NCI-H510A treated with DMSO at 0.1 percent for 48 hours (cell line): ENCODE data around the gene HLA-DOA.
A peak's percentile ranks its signal among the peaks of the same experiment; 100 is the strongest.

Experiments used
- DNase-seq: peaks from one replicate; lab custom pipeline; 2025; lab: John Stamatoyannopoulos, UW

The HLA-DOA gene

DNA sequence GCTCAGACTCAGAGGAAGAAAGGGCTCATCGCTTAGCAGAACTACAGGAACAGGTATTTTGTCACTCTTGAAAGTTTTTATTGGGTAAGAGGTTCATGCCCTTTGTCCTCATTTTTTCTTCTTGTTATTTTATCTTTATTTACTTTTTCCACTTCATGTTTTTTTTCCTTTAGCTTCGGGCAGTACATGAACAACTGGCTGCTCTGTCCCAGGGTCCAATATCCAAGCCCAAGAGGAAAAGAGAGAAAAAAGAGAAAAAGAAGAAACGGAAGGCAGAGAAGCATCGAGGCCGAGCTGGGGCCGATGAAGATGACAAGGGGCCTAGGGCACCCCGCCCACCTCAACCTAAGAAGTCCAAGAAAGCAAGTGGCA lies 31.5 kb downstream of the HLA-DOA start:
- no peak for DNase-seq

DNA sequence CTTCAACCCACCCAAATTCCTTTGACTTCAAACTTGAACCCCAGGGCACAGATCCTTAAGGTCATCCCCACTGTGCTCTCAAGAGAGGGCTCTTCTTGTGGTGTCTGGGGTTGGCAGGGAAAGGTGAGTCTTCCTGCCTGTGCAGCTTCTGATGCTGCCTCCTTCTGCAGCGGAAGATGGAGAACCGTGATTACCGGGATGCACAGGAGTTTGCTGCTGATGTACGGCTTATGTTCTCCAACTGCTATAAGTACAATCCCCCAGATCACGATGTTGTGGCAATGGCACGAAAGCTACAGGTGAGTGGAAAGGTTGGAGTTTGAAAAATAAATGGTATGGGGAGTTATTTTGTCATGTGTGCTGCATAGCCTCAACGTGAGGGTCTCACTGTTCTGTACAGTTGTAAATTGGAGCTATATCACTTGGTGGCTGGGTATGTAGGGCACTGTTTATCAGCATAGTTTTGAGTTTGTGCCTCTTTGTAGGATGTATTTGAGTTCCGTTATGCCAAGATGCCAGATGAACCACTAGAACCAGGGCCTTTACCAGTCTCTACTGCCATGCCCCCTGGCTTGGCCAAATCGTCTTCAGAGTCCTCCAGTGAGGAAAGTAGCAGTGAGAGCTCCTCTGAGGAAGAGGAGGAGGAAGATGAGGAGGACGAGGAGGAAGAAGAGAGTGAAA lies 32.0 kb downstream of the HLA-DOA start:
- no peak for DNase-seq

DNA sequence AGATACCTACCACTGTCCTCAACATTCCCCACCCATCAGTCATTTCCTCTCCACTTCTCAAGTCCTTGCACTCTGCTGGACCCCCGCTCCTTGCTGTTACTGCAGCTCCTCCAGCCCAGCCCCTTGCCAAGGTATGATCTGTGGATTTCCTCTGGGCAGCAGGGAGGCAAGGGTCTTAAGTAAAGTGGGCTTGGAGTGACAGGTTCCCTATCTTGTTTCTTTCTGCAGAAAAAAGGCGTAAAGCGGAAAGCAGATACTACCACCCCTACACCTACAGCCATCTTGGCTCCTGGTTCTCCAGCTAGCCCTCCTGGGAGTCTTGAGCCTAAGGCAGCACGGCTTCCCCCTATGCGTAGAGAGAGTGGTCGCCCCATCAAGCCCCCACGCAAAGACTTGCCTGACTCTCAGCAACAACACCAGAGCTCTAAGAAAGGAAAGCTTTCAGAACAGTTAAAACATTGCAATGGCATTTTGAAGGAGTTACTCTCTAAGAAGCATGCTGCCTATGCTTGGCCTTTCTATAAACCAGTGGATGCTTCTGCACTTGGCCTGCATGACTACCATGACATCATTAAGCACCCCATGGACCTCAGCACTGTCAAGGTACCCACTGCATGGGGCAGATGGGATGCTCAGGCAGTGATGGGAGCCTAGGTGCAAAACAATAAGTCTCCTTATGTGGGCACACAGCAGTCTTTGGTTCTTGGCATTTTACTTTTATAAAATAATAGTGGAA lies 32.9 kb downstream of the HLA-DOA start:
- DNase-seq: no peak

DNA sequence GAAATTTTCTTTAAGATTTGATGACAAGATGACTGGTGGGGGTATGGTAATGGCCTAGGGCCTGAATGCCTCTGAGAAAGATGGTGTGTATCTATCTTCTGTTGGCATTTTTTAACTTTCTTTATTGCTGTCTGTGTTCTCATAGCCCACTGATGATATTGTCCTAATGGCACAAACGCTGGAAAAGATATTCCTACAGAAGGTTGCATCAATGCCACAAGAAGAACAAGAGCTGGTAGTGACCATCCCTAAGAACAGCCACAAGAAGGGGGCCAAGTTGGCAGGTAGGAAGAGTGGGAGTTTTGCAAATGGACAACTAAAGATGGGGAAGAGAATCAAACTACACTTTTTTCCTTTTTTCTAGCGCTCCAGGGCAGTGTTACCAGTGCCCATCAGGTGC lies 33.5 kb downstream of the HLA-DOA start:
- DNase-seq: no peak

DNA sequence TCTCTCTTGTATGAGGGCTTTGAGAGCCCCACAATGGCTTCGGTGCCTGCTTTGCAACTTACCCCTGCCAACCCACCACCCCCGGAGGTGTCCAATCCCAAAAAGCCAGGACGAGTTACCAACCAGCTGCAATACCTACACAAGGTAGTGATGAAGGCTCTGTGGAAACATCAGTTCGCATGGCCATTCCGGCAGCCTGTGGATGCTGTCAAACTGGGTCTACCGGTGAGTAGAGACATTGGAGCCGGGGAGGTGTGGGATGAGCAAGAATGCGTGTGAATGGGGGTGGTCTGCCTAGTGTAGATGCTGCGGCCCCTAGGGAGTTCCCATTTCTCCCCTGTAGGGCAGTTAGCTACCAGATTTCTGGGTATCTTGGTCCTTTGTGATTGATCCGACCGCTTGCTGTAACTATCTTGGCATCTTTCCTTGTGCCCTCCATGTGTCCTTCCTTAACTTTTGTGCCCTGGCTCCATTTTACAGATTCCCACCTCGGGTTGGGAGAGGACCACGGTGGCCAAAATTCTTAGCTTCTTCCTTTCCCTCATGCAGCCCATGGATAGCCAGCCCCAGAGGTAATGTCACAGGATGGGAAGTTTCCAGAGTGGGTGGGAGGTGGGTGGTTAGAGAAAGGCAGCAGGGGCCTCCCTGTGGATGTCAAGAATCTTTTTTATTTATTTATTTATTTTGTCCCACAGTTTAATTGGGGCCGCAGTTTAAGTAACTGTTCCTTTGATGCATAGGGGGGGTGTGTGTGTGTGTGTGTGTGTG lies 34.7 kb downstream of the HLA-DOA start:
- no peak for DNase-seq

DNA sequence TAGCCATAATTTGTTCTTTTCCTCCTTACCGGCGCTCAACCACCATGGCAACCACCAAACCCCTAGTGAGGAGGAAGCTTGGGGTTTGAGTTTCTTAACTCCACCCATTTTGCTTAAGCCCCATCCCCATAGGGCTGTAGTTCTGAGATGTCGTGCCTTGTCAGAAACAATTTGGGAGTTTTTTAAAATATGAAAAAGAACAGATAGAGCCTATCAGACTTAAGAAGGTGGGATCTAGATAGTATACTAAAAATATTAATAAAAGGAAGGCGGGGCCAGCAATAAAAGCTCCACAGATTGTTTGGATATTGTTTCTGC lies 35.4 kb downstream of the HLA-DOA start:
- DNase-seq: no peak

DNA sequence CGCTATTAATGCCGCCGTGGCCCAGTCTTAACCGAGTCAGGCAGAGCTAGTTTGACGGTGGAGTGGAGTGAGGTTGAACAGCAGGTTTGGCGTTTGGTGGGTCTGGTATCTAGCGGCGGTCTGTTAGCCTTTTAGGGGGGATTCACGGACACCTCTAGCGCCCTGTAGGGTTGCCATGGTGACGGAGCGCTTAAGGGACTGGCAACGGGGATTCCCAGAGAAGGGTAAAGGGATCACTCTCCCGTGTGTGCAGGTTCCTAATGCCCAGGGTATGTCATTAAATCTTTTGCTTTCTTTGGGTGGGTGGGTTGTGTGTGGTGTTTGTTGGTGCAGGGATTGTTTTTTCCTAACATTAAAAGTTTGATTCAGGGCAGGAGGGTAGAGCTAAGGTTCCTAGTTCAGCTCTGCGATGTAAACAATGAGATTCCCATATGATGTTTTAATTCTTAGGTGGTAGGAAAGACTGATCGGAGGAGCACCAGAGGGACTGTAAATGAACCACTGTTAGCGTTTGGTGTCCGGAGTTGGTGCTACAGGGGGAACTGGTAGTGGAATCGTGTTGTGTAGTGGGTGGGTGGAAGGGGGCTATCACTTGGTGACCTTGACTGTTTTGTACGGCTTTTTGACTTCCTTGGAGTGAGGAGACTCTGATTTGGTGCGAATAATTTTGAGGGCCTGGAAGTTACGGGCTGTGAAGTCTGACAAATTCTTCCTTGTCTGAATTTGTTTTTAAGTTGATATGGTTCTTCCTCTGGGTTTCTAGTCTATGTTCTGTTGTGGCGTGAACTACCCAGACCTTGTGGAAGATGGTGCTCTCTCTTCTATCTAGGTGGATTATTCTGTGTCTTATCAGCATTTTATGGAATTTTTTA lies 36.0 kb downstream of the HLA-DOA start:
- no peak for DNase-seq

DNA sequence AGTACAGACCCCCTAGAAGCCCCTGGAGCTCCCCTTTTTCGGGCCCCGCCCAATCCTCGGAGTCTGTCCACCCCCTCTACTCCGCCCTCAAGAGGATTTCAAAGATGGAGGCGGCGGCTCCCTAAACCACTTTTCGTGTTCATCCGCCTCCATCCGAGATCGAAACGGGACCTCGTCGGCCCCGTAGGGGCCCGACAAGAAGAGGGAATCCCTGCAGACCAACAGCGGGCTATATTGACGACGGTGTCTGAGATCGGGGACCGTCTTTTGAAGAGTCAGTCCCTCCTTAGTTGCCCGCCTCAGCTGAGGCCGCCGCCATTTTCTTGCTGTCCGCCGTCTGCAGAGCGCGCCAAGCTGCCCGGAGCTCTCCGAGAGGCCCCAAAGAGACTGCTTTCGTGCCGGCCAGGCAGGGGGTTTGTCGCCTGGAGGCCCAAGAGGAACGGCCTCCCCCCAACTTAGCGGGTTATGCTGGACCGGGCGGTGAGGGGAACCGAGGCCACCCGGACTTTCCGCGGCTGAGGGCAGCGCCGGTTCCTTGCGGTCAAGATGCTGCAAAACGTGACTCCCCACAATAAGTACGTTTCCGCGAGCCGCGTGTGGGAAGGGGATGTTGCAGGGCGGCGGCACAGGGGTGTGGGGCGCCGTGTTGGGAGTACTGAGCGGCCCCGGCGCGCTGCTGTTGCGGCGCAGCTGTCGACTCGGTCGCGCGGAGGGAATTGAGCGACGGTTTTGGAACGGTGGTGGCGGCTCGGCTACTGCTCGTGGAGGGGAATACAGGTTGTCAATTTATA lies 36.8 kb downstream of the HLA-DOA start:
- DNase-seq: peak; percentile 82

DNA sequence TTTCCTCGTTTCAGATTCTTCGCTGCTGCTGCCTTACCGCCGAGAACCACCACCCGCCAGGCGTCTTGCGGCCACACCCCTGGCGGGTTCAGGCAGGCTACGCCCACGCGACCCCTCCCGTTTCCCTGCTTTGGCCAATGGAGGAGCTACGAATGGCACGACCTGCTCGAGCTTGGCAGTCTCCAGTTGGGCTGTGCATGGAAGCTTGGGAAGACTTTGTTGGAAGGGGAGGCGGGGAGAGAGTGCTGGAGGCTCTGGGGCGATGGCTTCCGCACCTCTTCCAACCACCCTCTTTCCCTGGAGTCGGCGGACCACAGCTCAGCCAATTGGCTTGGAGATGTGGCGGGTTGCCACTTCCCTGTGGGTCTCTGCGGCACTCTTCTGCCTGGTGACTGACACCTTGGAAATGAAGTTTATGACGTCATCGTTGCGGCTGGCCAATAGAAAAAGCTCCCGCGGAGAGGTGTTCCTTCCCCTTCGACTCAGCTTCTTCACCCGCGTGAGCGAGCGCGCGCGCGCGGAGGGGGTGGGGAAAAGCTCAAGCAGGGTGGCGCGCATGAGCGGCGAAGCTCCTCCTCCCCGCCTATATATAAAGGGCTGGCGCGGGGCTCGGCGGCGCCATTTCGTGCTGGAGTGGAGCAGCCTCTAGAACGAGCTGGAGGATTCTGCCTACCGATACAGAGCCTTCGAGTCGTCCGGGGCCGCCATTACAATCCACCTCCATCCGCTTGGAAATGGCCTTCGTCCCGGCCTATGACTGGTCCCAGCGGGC lies 37.6 kb downstream of the HLA-DOA start:
- DNase-seq: peak; percentile 100

DNA sequence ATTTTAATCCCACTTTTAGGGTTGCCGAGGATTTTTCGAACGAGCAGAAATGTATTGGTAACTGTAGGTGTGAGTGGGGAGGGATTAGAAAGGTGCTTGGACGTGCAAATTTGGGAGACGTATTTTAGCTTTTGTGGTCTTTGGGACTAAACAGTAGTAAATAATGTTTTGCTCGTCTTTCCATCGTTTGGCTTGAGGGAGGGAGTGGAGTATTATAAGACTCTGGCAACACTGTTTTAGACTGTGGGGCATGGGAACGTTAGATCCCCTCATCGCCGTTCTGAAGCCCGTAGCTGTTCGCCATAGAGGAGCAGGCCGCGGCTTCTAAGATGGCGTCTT lies 38.2 kb downstream of the HLA-DOA start:
- DNase-seq: no peak

DNA sequence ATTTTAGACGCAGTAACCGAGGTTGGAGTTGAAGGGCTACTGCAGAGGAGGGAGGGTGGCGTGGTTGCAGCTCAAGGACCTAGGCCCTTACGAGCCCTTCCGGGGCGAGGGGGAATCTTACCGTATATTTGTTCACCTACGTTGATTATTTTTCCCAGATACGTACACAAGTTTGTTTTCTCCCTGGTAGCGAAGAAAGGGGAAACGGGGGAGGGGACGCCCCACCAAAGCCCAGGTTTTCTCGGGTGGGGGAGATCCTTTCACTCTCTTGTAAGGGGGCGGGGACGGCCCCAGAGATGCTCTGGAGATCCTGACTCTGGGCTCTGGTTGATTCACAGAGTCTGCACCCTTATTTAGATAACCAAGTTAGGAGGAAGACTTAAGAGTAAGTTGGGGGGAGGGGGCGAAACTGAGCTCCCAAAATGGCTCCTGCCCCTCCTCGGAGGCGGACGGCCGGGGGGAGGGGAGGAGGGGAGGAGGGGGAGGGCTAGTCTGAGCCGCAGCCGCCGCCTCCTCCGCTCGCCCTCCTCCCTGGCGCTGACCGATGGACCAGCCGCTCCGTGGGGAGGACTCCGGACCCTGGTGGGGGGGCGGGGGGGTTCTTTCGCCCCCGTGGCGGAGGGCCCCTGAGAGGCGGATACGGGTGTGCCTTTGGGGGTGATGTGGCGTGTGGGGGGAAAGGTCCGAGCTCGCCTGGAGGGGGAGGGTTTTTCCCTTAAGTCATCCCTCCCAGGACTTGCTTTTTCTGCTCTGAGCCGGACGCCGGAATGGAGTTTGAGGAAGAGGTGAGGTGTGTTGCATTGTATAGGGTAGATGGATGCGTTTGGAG lies 38.8 kb downstream of the HLA-DOA start:
- DNase-seq: peak; percentile 93

DNA sequence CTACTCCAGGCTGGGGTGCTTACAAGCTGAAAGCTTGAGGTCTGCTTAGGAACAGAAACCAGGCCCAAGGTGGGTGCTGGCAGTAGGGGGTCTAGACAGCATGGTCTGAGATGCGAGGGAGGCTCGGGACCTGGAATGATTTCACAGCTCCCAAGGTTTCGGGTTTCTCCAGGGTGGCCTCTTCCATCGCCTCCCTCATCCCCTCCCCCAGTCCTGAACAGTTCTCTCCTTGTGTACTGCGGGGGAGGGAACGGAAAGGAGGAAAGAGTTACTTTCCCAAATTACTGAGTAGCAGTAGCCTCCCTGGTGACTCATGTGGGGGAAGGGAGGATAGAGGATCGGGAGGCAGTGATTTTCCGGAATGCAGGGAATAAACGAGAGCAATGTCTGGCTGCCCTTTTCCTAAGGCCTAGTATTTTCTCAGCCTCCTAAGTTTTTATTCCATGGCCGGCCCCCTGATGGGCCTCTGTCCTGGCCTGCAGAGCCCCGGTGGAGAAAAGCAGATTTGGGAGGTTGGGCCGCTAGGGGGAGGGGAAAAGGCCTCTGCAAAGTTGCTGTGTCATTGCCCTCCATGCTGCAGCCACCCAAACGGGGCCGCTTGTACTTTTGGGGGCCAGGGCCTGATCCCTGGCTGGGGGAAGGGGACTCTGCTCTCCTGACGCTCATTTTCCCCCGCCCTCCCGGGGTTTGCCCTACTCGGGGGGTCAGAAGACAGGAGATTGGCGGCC lies 39.5 kb downstream of the HLA-DOA start:
- peak; percentile 96 for DNase-seq

DNA sequence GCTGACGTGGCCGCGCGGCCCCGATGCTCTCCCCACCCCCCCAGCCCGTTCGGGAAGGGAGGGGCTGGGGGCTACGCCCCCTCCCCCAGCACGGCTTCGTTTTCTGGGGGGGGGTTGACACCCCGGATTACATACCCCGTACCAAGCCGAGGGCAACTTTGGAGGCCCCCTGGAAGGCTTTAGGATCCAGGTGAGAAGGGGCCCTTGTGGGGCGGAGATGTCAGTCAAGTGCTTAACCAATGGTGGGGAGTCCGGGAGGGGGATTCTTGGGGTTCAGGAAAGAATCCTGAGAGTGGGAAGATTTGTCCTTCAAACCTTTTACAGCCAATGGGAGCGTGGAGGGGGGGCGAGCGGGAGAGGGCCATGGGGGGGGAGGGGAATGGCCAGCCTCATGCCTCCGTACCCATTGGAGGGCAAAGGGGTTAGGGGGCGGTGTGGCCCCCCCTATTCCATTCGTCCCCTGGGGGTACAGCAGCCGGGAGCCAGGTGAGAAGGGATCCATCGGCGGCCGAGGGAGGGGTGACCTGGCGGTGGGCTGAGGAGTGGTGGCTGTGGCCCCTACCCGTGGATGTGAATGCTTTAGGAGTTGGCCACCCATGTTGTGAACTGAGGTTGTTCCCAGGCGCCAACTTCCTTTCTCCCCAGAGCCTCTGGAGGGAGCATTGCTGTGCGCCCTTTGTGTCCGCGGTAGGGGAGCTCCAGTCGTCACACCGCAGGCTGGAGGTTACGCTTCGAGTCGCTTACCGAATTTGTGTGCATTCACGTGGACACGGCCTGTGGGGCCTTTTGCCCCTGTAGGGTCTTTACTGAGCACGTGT lies 40.3 kb downstream of the HLA-DOA start:
- DNase-seq: peak; percentile 84

DNA sequence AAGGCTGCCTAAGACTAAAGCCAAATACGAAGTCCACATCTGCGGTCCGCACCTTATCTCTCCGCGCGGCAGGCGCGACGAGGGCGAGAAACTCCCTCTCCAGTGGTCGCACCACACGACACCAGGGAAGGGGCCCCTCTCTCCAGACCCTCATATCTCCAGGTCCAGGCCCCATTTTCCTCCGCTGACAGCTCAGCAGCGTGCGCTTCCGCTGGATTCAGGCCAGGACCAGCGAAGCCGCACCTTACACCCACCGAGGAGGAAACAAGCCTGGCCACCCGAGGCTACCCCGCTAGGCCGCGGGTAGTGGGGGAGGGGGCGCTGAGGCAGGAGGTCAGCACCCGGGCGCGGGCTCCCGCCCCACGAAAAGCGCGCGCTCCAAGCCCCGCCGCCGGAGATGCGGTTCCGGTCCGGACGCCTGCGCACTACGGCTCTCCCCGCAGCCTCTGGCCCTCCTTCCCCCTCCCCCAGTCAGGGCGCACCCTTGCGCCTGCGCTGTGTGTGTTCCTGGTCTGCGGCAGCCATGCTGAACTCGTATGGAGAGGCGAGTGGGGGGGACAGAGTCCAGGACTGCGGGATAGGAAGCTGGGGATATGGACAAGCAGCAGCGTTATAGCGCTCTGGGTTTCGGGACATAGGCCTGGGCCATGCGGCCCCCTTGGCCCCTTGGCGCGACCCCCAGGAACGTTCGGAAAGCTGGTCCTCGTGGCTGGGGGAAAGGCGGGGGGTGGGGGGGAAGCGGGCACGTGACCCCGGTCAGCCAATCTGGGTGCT lies 41.1 kb downstream of the HLA-DOA start, which contains the start of gene BRD2:
Gene BRD2, plus strand, starts transcription at position 502 of the 774 bp plus-strand sequence. CDS start 4,305 bp downstream, outside the sequence.
- peak; percentile 97 for DNase-seq

DNA sequence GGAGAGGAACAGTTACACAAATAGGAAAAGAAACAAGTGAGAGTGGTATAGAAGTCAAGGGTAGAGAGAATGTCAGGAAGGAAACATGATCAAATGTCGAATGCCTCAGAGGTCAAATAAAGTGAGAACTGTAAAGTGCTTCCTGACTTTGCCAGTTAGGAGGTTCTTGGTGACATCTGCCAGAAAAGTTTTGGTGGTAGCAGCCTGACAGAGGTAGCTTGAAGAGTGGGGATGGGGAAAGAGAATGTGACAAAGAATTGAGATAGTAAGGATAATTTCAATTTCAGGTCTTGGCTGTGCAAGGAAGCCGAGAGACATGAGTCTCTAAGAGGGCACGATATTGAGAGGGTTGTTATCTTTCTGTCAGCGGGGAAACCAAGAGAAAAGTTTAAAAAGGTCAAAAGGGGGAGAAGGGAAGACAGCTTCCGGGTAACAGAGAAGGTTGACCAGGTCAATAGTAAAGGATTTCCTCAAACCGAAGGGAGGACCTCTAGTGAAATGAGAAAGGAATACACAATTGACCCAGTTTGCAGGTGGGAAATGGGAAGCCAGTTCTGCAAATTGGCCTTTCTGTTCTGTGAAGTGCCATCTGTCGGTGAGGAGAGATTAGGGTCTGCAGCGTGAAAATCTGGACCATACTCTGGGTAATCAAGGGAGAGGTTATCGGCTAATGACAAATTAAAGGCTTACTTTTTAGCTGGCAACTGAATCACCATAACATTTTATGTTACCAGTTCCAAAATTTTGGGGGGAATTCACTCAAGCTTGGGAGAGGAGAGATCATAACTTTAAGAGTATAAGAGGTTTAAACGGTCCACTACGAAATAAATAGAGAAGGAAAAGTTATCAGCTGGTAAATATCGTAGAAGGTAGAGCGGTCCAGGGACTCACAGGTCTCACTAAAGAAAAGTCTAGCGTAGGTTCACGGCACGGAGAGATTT lies 42.0 kb downstream of the HLA-DOA start:
- peak; percentile 67 for DNase-seq

DNA sequence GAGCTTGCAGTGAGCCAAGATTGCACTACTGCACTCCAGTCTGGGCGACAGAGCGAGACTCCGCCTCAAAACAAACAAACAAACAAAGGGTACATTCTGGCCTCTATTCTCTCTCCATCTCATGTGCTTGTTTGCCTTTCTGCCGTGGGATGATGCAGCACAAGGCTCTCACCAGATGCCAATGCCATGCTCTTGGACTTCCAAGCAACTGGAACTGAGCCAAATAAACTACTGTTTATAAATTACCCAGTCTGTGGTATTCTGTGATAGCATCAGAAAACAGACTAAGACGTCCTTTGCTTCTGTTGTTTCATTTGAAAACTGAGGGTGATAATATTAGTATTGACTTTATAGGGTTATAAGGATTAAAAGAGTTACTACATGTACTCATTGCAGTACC lies 44.6 kb downstream of the HLA-DOA start:
- DNase-seq: no peak
